Measurements from ENCODE around the gene SLC2A13.
"Not testable (repeated sequence)": the region's sequence is repeated elsewhere in the genome, so short reads cannot be mapped to it uniquely, and the experiment has no call there.

- TF ChIP-seq, protein P1, sequence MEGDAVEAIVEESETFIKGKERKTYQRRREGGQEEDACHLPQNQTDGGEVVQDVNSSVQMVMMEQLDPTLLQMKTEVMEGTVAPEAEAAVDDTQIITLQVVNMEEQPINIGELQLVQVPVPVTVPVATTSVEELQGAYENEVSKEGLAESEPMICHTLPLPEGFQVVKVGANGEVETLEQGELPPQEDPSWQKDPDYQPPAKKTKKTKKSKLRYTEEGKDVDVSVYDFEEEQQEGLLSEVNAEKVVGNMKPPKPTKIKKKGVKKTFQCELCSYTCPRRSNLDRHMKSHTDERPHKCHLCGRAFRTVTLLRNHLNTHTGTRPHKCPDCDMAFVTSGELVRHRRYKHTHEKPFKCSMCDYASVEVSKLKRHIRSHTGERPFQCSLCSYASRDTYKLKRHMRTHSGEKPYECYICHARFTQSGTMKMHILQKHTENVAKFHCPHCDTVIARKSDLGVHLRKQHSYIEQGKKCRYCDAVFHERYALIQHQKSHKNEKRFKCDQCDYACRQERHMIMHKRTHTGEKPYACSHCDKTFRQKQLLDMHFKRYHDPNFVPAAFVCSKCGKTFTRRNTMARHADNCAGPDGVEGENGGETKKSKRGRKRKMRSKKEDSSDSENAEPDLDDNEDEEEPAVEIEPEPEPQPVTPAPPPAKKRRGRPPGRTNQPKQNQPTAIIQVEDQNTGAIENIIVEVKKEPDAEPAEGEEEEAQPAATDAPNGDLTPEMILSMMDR (IDR thresholded peaks at IDR 0.05 in 4 of 5, conservative IDR thresholded peaks at IDR 0.05 in 1 of 5), result not testable (repeated sequence)
- not testable (repeated sequence) for TF ChIP-seq POLR2A (IDR thresholded peaks at IDR 0.05)
These were observed 212.5 kb downstream of the SLC2A13 start for GRCh38 chr12:39893388-39893787.
